Fibroblast of skin of back (primary cell): ENCODE data around the gene C17orf75. TPM values are rescaled to one million over a fixed set of nuclear protein-coding genes. Genes with fewer than 3 reads are reported as not detected.
"Not testable (repeated sequence)": the region's sequence is repeated elsewhere in the genome, so short reads cannot be mapped to it uniquely, and the experiment has no call there.

ENCODE experiments used
- DNase-seq: peaks from one replicate; pipeline ENCODE4 v3.0.0-alpha.2; 2013
- polyA plus RNA-seq, 2 experiments: library from polyadenylated mRNA; unstranded; fragments of 120-200 nt; gene quantifications; one replicate each; pipeline ENCODE4 v1.2.1, GENCODE V29; 2013; ENCODE audit not compliant: insufficient read length in 2 of 2

Gene C17orf75
- polyA plus RNA-seq (2013, experiment 1 of 2; ENCODE audit: insufficient read length), result 19.6 TPM
- 13.2 TPM for polyA plus RNA-seq (2013, experiment 2 of 2; ENCODE audit: insufficient read length)

GRCh38 chr17:32341857-32342602, at the start of gene C17orf75:
Gene C17orf75 (minus strand): TSS chr17:32342173. CDS start chr17:32342139, 34 bp downstream.
- peak; percentile 74 for DNase-seq

DNA sequence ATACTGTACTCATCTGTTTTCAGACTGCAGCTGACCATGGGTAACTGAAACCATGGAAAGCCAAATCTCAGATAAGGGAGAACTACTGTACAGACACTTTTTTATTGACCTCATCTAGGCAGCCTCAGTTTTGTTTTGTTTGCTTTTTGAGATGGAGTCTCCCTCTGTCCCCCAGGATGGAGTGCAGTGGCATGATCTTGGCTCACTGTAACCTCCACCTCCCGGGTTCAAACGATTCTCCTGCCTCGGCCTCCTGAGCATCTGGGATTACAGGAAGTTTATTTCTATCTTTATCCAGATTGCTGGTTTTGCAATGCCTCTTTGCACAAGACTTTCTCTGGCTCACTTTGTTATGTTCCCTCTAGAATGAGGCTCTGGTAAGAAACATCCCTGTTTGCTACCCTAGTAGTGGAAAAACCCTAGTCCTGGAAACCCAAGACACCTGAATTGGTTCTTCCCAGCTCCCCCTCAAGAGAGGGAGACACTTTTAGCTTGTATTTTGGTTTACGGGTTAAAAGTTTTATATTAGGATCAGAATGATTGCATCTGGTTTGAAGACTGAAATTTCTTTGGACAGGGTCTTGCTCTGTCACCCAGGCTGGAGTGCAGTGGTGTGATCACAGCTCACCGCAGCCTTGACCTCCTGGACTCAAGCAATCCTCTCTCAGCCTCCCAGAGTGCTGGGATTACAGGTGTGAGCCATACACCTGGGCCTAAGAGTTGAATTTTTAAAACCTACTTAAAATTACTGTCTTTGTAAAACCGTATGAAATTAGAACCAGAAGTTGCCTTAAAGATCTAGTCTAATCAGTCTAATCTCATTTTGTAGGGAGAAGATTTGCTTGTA, 46.9 kb upstream of the C17orf75 start:
- no peak for DNase-seq

- not testable (repeated sequence) for DNase-seq
These were observed 46.2 kb upstream of the C17orf75 start for GRCh38 chr17:32388128-32388527.

GRCh38 chr17:32386844-32387243, 44.9 kb upstream of the C17orf75 start:
- no peak for DNase-seq

GRCh38 chr17:32385971-32386370, 44.0 kb upstream of the C17orf75 start:
- DNase-seq, result no peak

GRCh38 chr17:32385121-32385520, 43.1 kb upstream of the C17orf75 start:
- no peak for DNase-seq

- DNase-seq, result no peak
These were observed 42.0 kb upstream of the C17orf75 start for GRCh38 chr17:32383926-32384434.

GRCh38 chr17:32382526-32383223, 40.7 kb upstream of the C17orf75 start:
- no peak for DNase-seq

GRCh38 chr17:32370426-32370825, 28.5 kb upstream of the C17orf75 start:
- no peak for DNase-seq

DNA sequence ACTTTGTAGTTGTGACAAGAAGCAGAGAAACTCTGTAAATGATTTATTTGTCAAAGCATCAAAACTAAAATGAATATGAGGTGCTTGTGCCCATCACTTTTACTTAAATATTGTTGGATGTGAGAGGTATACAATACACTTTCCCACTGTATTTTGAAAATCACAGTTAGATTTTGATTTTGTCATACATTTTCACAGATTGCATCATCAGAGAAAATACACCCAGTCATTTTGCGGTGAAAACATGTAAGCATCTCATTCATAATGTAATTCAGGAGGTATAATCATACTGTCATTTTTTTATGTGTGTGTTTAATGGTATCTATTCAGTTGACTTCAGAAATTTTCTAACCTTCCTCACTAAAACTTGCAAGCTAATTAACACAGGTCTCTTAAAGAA, 19.3 kb upstream of the C17orf75 start:
- DNase-seq, result no peak

DNA sequence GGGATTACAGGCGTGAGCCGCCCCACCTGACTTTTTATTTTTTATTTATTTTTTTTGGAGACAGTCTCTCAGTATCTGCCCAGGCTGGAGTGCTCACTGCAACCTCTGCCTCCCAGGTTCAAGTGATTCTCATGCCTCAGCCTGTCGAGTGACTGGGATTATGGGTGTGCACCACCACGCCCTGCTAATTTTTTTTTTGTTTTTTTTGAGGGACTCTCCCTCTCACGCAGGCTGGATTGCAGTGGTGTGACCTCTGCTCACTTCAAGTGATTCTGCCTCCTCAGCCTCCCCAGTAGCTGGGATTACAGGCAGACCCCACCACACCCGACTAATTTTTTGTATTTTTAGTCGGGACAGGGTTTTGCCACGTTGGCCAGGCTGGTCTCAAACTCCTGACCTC, 15.6 kb upstream of the C17orf75 start:
- DNase-seq, result no peak

- DNase-seq, result no peak
These were observed 14.8 kb upstream of the C17orf75 start for GRCh38 chr17:32356750-32357149.

- no peak for DNase-seq
These were observed 14.4 kb upstream of the C17orf75 start for GRCh38 chr17:32356378-32356743.

DNA sequence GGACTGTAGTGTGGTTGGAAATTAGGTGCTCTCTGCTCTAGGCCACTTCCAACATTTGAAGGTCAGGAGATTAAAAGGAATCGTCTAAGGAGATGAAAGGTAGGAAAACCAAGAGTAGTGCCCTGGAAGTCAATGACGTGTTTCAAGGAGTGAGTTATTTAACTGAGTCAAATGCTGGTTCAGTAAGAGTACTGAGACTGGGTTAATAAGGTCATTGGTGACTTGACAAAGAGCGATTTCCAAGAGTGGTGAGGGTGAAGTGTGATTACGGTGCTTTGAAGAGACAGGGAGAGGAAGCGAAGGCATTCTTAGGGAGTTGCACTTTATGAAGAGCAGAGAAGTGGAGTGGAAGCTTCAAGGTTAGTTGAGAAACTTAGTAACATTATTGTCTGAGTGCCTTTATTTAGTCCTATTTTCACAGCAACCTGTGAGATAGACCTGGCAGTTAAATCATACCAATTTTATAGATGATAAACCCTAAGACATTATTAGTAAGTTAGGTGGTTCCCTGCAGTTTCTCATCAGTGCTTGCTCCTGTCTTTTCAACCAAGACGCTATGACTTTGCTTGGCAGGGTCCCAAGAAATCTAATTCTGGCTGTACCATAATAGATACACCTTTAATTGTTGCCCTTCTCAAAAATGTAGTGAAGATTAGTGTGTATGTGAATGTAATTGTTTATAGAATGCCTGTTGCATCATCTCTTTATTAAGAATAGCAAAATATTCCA, 13.8 kb upstream of the C17orf75 start:
- no peak for DNase-seq

DNA sequence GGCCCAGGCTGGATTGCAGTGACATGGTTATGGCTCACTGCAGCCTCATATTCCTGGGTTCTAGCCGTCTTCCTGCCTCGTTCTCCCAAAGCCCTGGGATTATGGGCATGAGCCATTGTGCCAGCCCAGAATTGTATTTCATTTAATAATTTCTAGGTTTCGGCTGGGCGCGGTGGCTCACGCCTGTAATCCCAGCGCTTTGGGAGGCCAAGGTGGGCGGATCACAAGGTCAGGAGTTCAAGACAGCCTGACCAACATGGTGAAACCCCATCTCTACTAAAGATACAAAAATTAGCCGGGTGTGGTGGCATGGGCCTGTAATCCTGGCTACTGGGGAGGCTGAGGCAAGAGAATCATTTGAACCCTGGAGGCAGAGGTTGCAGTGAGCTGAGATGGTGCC, 10.8 kb upstream of the C17orf75 start:
- not testable (repeated sequence) for DNase-seq

- peak; percentile 66 for DNase-seq
These were observed 8.9 kb upstream of the C17orf75 start for GRCh38 chr17:32350666-32351418.

GRCh38 chr17:32349854-32350665, 8.1 kb upstream of the C17orf75 start, which contains the start of gene ZNF207:
Gene ZNF207 (plus strand): TSS chr17:32350157. CDS start chr17:32350286, 129 bp downstream.
- peak; percentile 96 for DNase-seq

GRCh38 chr17:32349503-32349853, 7.5 kb upstream of the C17orf75 start:
- DNase-seq, result no peak

GRCh38 chr17:32348483-32348800, 6.5 kb upstream of the C17orf75 start:
- no peak for DNase-seq

DNA sequence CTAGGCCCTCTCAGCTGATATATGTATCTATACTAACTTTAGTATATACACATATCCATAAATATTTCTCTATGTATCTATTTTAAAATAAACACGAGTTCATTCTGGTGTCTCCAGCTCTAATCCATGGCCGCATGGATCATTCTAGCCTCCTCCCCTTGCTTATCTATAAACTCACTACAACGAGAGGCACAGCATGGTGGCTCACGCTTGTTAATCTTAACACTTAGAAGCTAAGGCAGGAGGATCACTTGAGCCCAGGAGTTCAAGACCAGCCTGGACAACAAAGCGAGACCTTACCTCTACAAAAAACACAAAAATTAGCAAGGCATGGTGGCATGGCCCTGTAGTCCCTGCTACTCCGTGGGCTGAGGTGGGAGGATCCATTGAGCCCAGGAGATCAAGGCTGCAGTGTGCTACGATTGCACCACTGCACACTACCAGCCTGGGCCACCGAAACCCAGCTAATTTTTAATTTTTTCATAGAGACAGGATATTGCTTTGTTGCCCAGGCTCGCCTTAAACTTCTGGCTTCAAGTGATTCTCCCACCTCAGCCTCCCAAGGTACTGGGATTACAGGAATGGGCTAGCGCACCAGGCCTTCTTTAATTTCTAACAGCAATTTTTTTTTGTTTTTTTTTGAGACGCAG, 4.1 kb upstream of the C17orf75 start:
- no peak for DNase-seq
